Activated CD4-positive, alpha-beta memory T cell treated with anti-CD3 and anti-CD28 coated beads for 36 hours (primary cell): ENCODE measurements around the gene MAT1A. TPM values are rescaled to one million over a fixed set of nuclear protein-coding genes. Genes with fewer than 3 reads are reported as not detected.
"Not testable (repeated sequence)": the region's sequence is repeated elsewhere in the genome, so short reads cannot be mapped to it uniquely, and the experiment has no call there.

ENCODE experiments used
- CTCF ChIA-PET: fragments of 350-600 bp; sonication (Branson Sonifier 250); formaldehyde crosslinking; loops from one replicate; lab custom pipeline; 2021; ENCODE audit warnings: antibody characterized with exemption, inconsistent platforms; lab: Charles Lee
- POLR2A ChIA-PET: fragments of 350-600 bp; sonication (Branson Sonifier 250); formaldehyde crosslinking; loops from one replicate; lab custom pipeline; 2021; ENCODE audit warnings: antibody characterized with exemption; lab: Charles Lee
- DNase-seq: peaks from one replicate; pipeline ENCODE4 v3.0.0-alpha.2; 2020
- H3K27ac Mint-ChIP-seq: one replicate; pipeline ENCODE4 v1.8.0; 2021; ENCODE audit warnings: mixed read lengths
- H3K27me3 Mint-ChIP-seq: one replicate; pipeline ENCODE4 v1.8.0; 2021; ENCODE audit warnings: mixed read lengths
- H3K36me3 Mint-ChIP-seq: one replicate; pipeline ENCODE4 v1.8.0; 2021; ENCODE audit warnings: mixed read lengths
- H3K4me1 Mint-ChIP-seq: one replicate; pipeline ENCODE4 v1.8.0; 2021; ENCODE audit warnings: low read depth, mixed read lengths
- H3K4me3 Mint-ChIP-seq: one replicate; pipeline ENCODE4 v1.8.0; 2021; ENCODE audit warnings: mild to moderate bottlenecking, mixed read lengths
- H3K9me3 Mint-ChIP-seq: one replicate; pipeline ENCODE4 v1.8.0; 2021; ENCODE audit warnings: mixed read lengths
- intact Hi-C: fragments of 100-400 bp; cut with micrococcal nuclease; formaldehyde crosslinking; loops from one replicate; pipeline ENCODE4 v1.15.1; 2023
- total RNA-seq, 2 experiments: library from RNA; stranded (reverse); gene quantifications; one replicate each; pipeline ENCODE4 v1.2.3, GENCODE V29; 2021

MAT1A gene
- total RNA-seq, 2 experiments from 2014 or later: not detected

DNA sequence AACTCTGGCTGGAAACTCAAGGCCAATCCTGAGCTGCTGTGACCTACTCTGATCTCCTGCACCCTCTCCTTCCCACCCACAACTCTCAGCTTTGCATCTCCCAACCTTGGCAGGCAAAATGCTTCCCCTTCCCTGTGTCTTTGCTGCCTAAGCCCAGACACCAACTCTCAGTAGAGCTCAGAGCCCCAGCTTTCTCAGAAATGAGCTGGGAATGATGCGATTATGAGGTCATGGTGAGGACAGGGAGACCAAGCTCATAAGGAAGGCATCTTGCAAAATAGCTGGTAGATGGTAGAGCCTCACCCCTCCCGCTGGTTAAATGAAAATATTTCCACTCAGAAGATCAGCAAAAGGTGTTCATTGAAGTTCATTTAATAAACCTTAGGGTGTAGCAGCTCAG is 34.7 kb downstream of the MAT1A start:
- H3K36me3 Mint-ChIP-seq, CTCF ChIA-PET, H3K9me3 Mint-ChIP-seq, H3K4me1 Mint-ChIP-seq, H3K4me3 Mint-ChIP-seq, H3K27ac Mint-ChIP-seq, intact Hi-C loops, DNase-seq, H3K27me3 Mint-ChIP-seq, POLR2A ChIA-PET: not testable (repeated sequence)

DNA sequence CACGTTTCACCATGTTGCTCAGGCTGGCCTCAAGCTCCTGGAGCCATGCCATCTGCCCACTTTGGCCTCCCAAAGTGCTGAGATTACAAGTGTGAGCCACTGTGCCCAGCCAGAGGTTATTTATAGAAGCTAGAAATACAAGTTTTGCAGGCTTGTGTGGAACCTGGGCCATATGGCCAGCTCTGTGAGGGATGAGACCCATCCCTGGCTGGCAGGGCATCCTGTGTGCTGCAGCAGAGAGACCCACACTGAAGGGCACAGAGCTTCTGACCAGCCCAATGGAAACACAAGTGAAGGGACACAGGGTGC is 35.5 kb downstream of the MAT1A start:
- H3K27me3 Mint-ChIP-seq, H3K9me3 Mint-ChIP-seq, CTCF ChIA-PET, intact Hi-C loops, H3K4me1 Mint-ChIP-seq, POLR2A ChIA-PET, H3K36me3 Mint-ChIP-seq, H3K4me3 Mint-ChIP-seq, H3K27ac Mint-ChIP-seq, DNase-seq: not testable (repeated sequence)

GRCh38 chr10:80253266-80253962 is 36.0 kb downstream of the MAT1A start:
- H3K27me3 Mint-ChIP-seq: peaks cover 5% of the 10 kb centered on the region
- no peak overlapping the region for H3K4me3 Mint-ChIP-seq

GRCh38 chr10:80252296-80252887 is 37.1 kb downstream of the MAT1A start:
- CTCF ChIA-PET: interaction anchor here (0.6 to 1.4 kb wide), 3 partner anchors 9 to 182 kb away, joined by 3 to 4 read pairs (median 3); no protein-coding TSS in a partner anchor
- no peak overlapping the region for H3K27ac Mint-ChIP-seq
- H3K9me3 Mint-ChIP-seq: no peaks in the 10 kb centered on the region
- no peak for DNase-seq
- H3K36me3 Mint-ChIP-seq: no peaks in the 10 kb centered on the region
- H3K4me1 Mint-ChIP-seq: no peaks in the 10 kb centered on the region
- H3K4me3 Mint-ChIP-seq: no peak overlapping the region
- POLR2A ChIA-PET: no interaction called here
- H3K27me3 Mint-ChIP-seq: peaks cover 5% of the 10 kb centered on the region
- intact Hi-C loops: no loop called here

More at GRCh38 chr10:80253266-80253962, 36.0 kb downstream of the MAT1A start:
- Mint-ChIP-seq H3K36me3 (no peaks in the 10 kb centered on the region), H3K27ac (no peak overlapping the region), H3K9me3 (no peaks in the 10 kb centered on the region), H3K4me1 (no peaks in the 10 kb centered on the region)
- DNase-seq: no peak
- ChIA-PET CTCF (interaction anchor here (0.6 to 1.2 kb wide), 2 partner anchors 31 to 181 kb away, joined by 3 to 4 read pairs; no protein-coding TSS in a partner anchor), POLR2A (no interaction called here)
- intact Hi-C loops: no loop called here

GRCh38 chr10:80251703-80252280 is 37.7 kb downstream of the MAT1A start:
- H3K4me1 Mint-ChIP-seq, DNase-seq, POLR2A ChIA-PET, intact Hi-C loops, H3K27me3 Mint-ChIP-seq, H3K36me3 Mint-ChIP-seq, H3K9me3 Mint-ChIP-seq, H3K4me3 Mint-ChIP-seq, H3K27ac Mint-ChIP-seq: not testable (repeated sequence)
- CTCF ChIA-PET: interaction anchor here (1.2 to 1.4 kb wide), 2 partner anchors 9 to 29 kb away, joined by 3 read pairs; no protein-coding TSS in a partner anchor

DNA sequence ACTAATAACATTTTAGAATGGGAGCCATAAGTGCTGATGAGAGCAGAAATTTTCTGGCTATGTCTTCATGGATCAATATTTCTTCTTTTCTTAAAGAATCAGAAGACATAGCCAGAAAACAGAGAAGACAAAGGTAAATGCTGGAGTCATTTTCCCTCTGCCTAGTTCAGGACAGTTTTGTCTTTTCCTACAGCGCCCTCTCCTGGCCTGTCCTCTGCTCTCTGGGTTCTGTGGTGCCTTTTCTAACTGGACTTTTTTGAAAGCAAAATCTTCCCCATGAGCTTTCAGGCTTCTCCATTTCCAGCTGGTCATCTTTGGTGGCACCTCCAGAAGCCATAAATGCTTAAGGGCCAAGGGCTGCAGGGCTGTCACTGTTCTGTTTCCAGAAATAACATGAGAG is 39.1 kb downstream of the MAT1A start:
- H3K9me3 Mint-ChIP-seq, POLR2A ChIA-PET, H3K36me3 Mint-ChIP-seq, DNase-seq, H3K27me3 Mint-ChIP-seq, CTCF ChIA-PET, H3K4me1 Mint-ChIP-seq, intact Hi-C loops, H3K27ac Mint-ChIP-seq, H3K4me3 Mint-ChIP-seq: not testable (repeated sequence)

- H3K4me1 Mint-ChIP-seq, intact Hi-C loops, CTCF ChIA-PET, H3K4me3 Mint-ChIP-seq, POLR2A ChIA-PET, H3K36me3 Mint-ChIP-seq, H3K27ac Mint-ChIP-seq, H3K27me3 Mint-ChIP-seq, DNase-seq, H3K9me3 Mint-ChIP-seq: not testable (repeated sequence)
Observed at GRCh38 chr10:80249906-80250305, 39.6 kb downstream of the MAT1A start.

DNA sequence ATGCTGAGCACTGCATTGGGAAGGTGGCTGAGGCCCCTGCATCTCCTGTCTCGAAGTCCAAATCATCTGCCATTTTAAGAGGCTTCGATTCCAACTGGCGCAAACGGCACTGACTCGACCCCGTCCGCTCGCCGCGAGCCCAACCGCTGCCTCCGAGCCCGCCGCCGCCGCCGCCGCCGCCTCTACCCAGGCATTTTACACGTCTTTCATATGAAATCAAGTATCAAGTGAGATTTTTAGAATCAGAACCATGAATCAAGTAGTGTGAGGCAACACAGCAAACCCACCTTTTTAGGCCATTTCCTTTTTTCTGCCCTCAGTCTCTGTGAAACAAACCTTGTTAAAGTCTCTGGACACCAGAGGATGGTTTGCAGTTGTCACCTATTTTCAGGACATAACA is 41.8 kb downstream of the MAT1A start:
- POLR2A ChIA-PET, DNase-seq, H3K4me1 Mint-ChIP-seq, CTCF ChIA-PET, H3K27me3 Mint-ChIP-seq, intact Hi-C loops, H3K36me3 Mint-ChIP-seq, H3K4me3 Mint-ChIP-seq, H3K27ac Mint-ChIP-seq, H3K9me3 Mint-ChIP-seq: not testable (repeated sequence)

GRCh38 chr10:80244371-80244770 is 45.1 kb downstream of the MAT1A start:
- H3K4me1 Mint-ChIP-seq, H3K36me3 Mint-ChIP-seq, intact Hi-C loops, POLR2A ChIA-PET, CTCF ChIA-PET, H3K4me3 Mint-ChIP-seq, H3K9me3 Mint-ChIP-seq, H3K27me3 Mint-ChIP-seq, DNase-seq, H3K27ac Mint-ChIP-seq: not testable (repeated sequence)

DNA sequence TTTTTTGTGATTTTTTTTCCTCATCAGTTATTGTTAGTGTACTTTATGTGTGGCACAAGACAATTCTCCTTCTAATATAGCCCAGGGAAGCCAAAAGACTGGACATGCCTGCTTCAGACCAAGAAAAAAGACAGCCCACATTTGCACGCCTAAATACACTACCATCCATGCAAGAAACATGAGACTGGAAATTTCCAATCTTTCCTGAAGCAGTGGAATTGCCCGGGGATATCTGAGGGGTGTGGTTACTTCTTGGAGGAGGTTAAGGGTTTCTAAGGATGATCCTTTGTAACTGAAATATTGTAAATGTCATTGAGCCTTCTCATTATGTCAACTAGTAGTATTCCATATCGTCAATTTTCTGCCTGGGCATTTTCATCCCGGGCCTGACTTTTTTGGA is 47.1 kb downstream of the MAT1A start:
- H3K27ac Mint-ChIP-seq, H3K36me3 Mint-ChIP-seq, H3K4me3 Mint-ChIP-seq, H3K27me3 Mint-ChIP-seq, POLR2A ChIA-PET, CTCF ChIA-PET, H3K4me1 Mint-ChIP-seq, DNase-seq, intact Hi-C loops, H3K9me3 Mint-ChIP-seq: not testable (repeated sequence)

DNA sequence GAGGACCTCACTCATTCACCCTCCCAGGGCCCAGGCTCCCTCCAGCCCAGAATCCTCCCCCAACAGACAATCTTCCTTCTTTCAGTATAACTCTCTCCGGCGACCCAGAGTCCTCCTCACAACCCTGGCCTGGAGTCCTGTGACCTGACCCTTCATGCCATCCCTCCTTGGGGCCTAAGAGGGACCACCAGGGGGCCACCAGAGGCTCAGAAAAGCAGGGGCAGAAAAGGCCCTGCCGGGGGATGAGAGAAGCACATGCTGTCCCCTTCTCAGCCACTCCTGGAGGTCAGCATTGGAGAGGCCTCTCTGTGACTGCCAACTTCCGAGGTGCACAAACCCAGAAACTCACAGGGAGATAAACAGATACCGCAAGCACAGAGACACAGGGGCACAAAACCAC is 53.0 kb downstream of the MAT1A start:
- H3K27me3 Mint-ChIP-seq, CTCF ChIA-PET, POLR2A ChIA-PET, DNase-seq, H3K27ac Mint-ChIP-seq, H3K4me3 Mint-ChIP-seq, H3K4me1 Mint-ChIP-seq, H3K36me3 Mint-ChIP-seq, H3K9me3 Mint-ChIP-seq, intact Hi-C loops: not testable (repeated sequence)

- intact Hi-C loops, CTCF ChIA-PET, POLR2A ChIA-PET, H3K4me1 Mint-ChIP-seq, H3K27ac Mint-ChIP-seq, H3K4me3 Mint-ChIP-seq, H3K36me3 Mint-ChIP-seq, DNase-seq, H3K27me3 Mint-ChIP-seq, H3K9me3 Mint-ChIP-seq: not testable (repeated sequence)
Observed at GRCh38 chr10:80234331-80235235, 54.9 kb downstream of the MAT1A start.
